GM12801 (cell line): ENCODE measurements around the gene WDR48.

Experiments used
- TF ChIP-seq, protein P1 (sequence below): IDR thresholded peaks from one replicate; pipeline ENCODE4 v1.5.1; 2011; ENCODE audit warnings: control low read depth; ENCODE audit not compliant: insufficient read length; ENCODE audit errors: extremely low read depth

WDR48 gene

DNA sequence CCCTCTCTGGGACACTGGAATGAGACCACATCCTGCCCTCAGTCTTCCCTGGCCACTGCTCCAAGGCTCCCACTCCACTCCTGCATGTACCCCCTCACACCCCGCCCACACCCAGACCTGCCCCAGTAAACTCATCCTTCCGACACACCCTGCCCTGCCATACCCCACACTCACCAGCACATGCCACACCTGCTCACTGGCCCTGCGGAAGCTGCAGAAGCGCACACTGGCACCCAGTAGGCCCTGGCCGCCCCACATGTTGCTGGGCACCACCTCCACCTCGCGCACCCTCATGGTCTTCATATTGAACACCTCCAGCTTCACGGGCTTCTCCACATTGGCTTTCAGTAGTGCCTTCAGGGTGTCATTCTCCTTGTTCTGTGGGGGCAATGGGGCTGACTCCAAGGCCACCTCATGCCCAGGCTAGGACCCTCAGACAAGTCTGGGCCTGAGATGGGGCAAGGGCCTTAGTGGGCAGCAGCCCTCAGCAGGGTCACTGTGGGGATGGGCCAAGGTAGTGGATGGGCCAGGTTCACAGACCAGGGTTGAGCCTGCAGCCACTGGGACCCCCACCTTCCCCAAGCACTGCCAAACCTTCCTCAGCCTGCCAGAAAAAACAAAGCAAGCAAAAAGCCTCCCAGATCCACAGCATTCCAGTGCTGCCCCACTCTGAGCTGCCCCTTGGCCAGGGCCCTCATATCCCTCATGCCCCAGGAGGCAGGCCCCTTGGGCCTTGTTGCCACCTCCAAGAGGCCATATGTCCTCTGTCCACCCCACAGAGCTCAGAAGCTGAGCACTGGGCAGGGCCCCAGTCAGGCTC, 50.9 kb downstream of the WDR48 start:
- TF ChIP-seq, protein P1, sequence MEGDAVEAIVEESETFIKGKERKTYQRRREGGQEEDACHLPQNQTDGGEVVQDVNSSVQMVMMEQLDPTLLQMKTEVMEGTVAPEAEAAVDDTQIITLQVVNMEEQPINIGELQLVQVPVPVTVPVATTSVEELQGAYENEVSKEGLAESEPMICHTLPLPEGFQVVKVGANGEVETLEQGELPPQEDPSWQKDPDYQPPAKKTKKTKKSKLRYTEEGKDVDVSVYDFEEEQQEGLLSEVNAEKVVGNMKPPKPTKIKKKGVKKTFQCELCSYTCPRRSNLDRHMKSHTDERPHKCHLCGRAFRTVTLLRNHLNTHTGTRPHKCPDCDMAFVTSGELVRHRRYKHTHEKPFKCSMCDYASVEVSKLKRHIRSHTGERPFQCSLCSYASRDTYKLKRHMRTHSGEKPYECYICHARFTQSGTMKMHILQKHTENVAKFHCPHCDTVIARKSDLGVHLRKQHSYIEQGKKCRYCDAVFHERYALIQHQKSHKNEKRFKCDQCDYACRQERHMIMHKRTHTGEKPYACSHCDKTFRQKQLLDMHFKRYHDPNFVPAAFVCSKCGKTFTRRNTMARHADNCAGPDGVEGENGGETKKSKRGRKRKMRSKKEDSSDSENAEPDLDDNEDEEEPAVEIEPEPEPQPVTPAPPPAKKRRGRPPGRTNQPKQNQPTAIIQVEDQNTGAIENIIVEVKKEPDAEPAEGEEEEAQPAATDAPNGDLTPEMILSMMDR: no peak

DNA sequence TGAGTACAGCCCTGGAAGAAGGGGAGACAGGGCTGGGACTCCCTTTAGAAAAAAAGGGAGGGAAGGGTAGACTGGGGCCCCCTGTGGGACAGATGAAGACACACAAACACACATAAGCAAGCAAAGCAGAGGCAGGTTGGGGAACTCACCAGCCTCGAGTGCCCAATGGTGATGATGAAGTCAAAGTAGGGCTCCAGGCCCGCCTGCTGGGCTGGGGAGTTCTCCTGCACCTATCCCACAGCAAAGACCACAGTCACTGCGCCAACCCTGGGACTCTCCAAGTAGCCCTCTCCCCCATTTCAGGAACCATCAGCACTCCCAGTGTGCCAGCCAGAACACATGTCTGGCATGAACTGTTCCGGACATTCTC, 51.5 kb downstream of the WDR48 start:
- TF ChIP-seq, protein P1: no peak

DNA sequence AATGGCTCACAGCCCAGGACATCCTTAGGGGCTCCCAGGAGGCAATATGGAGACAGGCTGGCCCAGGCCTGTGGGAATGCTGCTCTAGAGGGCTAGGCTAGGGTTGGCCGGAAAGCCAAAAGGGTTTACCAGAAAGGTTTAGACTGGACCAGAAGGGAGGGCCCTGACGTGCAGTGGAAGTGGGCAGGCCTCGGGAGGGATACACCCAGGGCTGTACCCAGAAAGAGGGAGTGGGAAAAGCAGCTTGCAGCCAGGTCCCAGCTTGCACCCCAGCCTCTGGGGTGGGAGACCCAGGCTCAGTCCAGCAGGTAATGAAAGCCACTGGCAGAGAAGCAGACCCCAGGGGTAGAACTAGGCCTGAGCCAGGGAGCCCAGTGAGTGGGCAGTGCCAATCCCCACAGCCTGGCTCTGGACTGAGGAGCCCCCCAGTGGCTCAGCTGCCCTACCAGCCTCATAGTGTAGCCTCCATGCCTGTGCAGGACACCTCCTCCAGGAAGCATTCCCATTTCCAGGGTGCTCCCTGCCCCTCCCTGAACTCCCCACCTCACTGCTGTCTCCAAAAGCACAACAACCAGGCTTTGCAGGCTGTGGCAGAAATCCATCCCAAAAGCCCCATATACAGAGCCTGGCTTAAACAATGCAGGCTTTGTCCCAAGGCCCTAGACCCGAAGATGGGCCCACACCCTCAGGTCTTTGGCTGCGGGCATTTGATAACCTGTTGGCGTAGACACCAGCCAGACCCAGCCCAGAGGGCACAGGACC, 52.2 kb downstream of the WDR48 start:
- TF ChIP-seq, protein P1: no peak

DNA sequence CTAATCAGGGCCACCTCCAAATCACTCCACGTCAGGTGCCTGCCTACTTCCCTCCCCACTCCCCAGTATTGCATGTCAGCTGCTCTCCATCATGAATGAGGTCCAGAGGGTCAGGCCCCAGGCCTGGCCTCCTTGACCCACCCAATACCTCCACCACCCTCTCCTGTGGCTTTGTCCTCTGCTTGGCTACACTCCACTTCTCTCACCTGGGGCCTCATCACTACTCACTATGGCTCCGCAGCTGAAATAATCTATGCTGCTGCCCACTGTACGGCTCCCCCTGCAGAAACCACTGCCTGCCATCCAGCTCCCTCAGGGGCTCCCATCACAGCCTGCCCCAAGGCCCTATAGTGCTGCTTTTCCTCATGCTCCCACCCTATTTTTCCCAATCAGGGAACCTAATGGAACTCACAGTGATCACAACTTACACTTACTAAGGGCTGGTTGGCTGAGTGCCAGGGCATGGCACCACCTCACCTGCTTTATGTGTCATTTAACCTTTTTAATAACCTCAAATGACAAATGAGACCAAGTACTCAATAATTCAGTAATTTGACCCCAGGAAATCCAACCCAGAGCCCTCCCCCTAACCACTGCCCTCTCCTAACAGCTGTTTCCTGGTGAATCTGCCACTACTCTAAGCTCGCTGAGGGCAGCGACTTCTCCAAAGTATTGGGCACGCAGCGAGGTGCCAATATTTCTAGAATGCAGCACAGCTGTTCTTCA, 53.3 kb downstream of the WDR48 start:
- TF ChIP-seq, protein P1: no peak

DNA sequence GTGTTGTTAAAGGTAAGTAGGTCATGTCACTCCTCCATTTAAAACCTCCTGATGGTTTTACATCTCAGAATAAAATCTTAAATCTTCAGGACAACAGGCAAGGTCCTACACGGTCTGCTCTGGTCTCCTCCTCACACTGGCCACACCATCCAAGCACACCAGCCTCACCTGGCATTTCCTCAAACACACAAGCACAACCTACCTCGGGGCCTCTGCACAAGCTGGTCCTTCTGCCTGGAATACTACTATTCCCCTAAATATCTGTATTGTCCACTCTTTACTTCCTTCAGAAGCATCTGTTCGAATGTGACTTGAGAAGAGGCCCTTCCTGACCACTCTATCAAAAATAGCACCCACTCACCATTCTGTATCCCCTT, 53.9 kb downstream of the WDR48 start:
- TF ChIP-seq, protein P1: no peak

DNA sequence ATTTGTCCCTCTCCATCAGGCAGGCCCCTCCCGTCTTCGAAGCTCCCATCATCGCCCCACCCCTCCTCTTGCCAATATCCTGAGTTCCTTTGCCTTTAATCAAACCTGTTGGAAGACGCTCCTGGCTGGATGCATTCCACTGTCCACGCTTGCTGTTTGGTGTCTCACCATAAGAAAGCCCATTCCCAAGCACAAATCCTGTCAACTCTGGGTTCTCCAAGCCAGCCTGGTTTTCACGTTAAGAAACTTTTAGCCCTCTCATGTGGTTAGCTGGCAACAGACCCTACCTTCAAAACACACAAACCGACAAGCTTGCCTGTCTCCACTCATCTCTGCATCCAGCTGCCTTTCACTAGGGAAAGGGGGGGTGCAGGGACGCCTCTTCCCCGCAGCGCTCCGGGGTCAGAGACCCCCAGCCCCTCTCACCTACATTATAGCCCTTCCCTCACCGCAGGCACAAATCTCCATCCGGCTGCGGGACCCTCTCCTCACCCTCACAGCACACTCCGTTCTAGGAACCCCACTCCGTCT, 54.5 kb downstream of the WDR48 start:
- TF ChIP-seq, protein P1: no peak

DNA sequence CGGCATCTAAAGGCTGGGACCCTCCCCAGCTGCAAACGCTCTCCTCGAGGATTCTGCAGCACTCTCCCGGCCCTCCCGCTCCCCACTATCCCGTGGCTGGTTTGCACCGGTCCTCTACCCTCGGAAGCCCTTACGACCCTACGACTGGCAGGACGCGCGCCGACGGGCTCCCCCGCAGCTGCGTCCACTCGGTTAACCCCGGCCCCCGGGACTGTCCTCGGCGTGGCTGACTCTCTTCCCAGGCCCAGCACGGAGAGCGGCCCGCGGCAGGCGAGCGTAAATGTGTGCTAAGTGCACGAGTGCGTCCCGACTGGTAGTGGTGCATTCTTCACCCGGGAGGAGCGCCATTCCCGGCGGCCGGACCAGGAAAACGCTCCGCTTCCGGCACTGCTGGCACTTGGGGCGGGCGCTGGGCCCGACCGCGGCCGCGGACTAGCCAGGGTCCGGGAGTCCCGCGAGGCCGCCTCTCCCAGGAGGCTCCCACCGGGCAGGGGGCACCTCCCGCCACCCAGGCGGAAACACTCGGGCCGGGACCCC, 55.1 kb downstream of the WDR48 start:
- TF ChIP-seq, protein P1: no peak
